Measurements from ENCODE around the gene OXA1L. TPM values are rescaled to one million over a fixed set of nuclear protein-coding genes. Genes with fewer than 3 reads are reported as not detected.
"Not testable (repeated sequence)": the region's sequence is repeated elsewhere in the genome, so short reads cannot be mapped to it uniquely, and the experiment has no call there.

The OXA1L gene
- total and polyA plus RNA-seq, 2 experiments from 2014 or later = 53.4 to 160 TPM

DNA sequence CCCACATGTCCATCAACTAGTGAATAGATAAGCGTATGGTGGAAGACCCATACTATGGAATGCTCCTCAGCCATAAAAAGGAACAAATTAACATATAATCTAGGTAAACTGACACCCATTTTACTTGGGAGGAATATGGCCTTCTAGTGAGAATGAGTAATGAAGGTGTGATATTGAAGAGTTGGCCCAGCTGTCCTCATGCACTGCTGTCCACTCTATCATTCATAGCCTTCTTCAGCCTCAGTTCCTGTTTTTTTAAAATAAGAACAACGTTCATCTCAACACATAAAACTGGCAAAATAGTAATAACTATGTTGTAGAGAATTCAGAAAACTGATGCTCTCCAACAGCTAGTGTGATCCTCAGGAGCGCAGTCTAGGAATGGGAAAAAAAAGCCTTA is 26.5 kb upstream of the OXA1L start:
- TF ChIP-seq, protein P1, sequence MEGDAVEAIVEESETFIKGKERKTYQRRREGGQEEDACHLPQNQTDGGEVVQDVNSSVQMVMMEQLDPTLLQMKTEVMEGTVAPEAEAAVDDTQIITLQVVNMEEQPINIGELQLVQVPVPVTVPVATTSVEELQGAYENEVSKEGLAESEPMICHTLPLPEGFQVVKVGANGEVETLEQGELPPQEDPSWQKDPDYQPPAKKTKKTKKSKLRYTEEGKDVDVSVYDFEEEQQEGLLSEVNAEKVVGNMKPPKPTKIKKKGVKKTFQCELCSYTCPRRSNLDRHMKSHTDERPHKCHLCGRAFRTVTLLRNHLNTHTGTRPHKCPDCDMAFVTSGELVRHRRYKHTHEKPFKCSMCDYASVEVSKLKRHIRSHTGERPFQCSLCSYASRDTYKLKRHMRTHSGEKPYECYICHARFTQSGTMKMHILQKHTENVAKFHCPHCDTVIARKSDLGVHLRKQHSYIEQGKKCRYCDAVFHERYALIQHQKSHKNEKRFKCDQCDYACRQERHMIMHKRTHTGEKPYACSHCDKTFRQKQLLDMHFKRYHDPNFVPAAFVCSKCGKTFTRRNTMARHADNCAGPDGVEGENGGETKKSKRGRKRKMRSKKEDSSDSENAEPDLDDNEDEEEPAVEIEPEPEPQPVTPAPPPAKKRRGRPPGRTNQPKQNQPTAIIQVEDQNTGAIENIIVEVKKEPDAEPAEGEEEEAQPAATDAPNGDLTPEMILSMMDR (IDR thresholded peaks at IDR 0.05; ENCODE audit: low read depth, low read length) = no peak
- DNase-seq (ENCODE audit: low read depth in 1 of 2, low spot score in 1 of 2) = no peak
- H3K27me3 ChIP-seq = no peaks in the 10 kb centered on the region
- no peaks in the 10 kb centered on the region for H3K9me3 ChIP-seq (ENCODE audit: low read depth)
- no peak overlapping the region for H3K4me3 ChIP-seq
- no peak overlapping the region for H3K27ac ChIP-seq
- H3K4me1 ChIP-seq (ENCODE audit: low read depth) = no peaks in the 10 kb centered on the region
- no peaks in the 10 kb centered on the region for H3K36me3 ChIP-seq

DNA sequence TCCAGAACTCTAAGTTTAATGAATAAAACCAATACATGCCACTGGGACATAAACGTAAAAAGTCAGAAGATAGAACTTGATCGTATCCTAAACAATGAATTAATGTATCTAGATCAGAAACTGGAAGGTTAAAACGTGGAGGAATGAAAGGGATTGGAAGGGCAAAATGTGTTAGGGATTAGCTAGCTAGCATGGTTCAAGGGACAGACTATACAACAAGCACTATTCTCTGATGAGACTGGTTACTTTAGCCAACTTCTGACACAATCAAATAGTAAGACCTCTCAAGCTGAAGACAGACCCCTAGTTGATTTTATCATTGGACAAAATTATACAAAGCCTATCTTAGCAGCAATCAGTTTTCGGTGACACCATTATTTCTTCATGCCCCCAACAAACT is 18.7 kb upstream of the OXA1L start:
- TF ChIP-seq, protein P1 (IDR thresholded peaks at IDR 0.05; ENCODE audit: low read depth, low read length) = no peak
- Histone ChIP-seq H3K9me3 (ENCODE audit: low read depth) (no peaks in the 10 kb centered on the region), H3K4me3 (no peak overlapping the region), H3K27me3 (no peaks in the 10 kb centered on the region), H3K27ac (no peak overlapping the region), H3K4me1 (ENCODE audit: low read depth) (no peaks in the 10 kb centered on the region), H3K36me3 (no peaks in the 10 kb centered on the region)
- no peak for DNase-seq (ENCODE audit: low read depth in 1 of 2, low spot score in 1 of 2)

DNA sequence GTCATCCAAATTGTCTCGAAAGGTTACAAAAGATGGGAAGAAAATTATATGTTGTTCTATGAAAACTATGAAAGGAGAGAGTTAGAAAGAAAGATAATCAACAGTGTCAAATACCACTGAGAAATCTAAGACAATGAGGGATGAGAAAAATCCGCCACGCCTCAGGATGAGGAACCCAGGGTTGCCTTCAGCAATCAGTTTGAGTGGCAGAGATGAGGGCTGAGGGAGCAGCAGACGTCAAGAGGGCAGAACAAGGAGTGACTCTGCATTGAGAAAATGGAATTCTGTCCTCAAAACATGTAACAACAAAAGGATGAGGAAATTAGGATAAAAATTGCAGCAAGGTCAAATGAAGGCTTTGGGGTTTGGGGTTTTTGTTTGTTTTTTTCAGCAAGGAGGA is 18.3 kb upstream of the OXA1L start:
- no peak for DNase-seq (ENCODE audit: low read depth in 1 of 2, low spot score in 1 of 2)
- Histone ChIP-seq H3K9me3 (ENCODE audit: low read depth) (no peaks in the 10 kb centered on the region), H3K4me1 (ENCODE audit: low read depth) (no peaks in the 10 kb centered on the region), H3K4me3 (no peak overlapping the region), H3K27ac (no peak overlapping the region), H3K27me3 (no peaks in the 10 kb centered on the region), H3K36me3 (no peaks in the 10 kb centered on the region)
- TF ChIP-seq, protein P1 (IDR thresholded peaks at IDR 0.05; ENCODE audit: low read depth, low read length) = no peak

DNA sequence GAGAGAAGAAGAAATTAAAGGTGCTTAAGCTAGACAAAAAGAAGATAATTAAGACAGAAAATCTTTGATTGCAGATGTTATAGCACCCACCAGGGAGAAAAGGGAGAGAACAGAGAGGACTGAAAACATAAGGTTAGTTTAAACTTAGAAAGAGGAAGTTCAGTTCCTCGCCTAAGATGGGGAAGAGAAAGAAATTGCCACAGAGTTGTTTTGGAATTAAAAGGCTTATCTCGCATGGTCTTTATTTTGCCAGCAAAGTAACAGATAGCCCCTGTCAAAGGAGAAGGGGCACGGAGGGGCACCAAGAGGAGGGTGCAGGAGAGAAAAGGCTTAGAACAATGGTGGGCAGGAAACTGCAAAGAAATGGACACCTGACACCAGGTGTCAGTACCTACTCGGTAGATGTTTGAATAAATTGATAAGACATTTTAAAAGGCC is 17.8 kb upstream of the OXA1L start:
- TF ChIP-seq, protein P1 (IDR thresholded peaks at IDR 0.05; ENCODE audit: low read depth, low read length) = no peak
- no peaks in the 10 kb centered on the region for H3K4me1 ChIP-seq (ENCODE audit: low read depth)
- H3K4me3 ChIP-seq = no peak overlapping the region
- H3K36me3 ChIP-seq = no peaks in the 10 kb centered on the region
- no peak for DNase-seq (ENCODE audit: low read depth in 1 of 2, low spot score in 1 of 2)
- H3K27ac ChIP-seq = no peak overlapping the region
- no peaks in the 10 kb centered on the region for H3K9me3 ChIP-seq (ENCODE audit: low read depth)
- no peaks in the 10 kb centered on the region for H3K27me3 ChIP-seq

DNA sequence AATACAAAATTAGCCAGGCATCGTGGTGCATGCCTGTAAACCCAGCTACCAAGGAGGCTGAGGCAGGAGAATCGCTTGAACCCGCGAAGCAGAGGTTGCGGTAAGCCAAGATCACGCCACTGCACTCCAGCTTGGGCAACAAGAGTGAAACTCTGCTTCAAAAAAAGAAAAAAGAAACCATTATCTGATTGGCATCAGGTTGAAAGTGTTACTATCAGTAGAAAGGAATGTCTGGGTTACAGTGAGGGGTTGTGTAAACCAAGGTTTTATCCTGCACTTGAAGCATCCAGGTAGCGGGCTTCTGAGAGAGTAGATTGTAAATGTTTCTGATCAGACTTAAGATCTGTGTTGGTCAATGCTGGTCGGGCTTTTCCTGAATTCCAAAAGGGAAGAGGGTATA is 14.1 kb upstream of the OXA1L start:
- Histone ChIP-seq H3K4me3 (no peak overlapping the region), H3K9me3 (ENCODE audit: low read depth) (no peaks in the 10 kb centered on the region), H3K36me3 (no peaks in the 10 kb centered on the region), H3K27me3 (no peaks in the 10 kb centered on the region), H3K4me1 (ENCODE audit: low read depth) (no peaks in the 10 kb centered on the region), H3K27ac (no peak overlapping the region)
- no peak for DNase-seq (ENCODE audit: low read depth in 1 of 2, low spot score in 1 of 2)
- TF ChIP-seq, protein P1 (IDR thresholded peaks at IDR 0.05; ENCODE audit: low read depth, low read length) = no peak

DNA sequence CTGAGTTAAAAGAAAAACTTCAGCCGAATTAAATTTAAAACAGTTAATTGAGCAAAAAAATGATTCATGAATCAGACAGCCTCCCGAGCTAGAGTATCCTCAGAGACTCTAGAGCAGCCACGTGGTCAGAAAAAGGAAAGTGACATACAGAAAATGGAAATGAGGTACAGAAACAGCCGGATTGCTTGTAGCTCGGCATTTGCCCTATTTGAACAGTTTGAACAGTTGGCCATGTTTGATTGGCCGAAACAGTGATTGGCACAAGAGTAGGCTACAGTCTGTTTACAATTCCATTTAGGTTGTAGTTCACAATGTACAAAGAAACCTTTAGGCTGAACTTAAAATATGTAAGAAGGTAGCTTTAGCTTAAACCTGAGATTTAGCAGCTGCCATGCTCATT is 12.9 kb upstream of the OXA1L start:
- Histone ChIP-seq H3K4me3 (no peak overlapping the region), H3K27ac (no peak overlapping the region), H3K36me3 (no peaks in the 10 kb centered on the region), H3K4me1 (ENCODE audit: low read depth) (no peaks in the 10 kb centered on the region), H3K9me3 (ENCODE audit: low read depth) (no peaks in the 10 kb centered on the region), H3K27me3 (no peaks in the 10 kb centered on the region)
- DNase-seq (ENCODE audit: low read depth in 1 of 2, low spot score in 1 of 2) = no peak
- TF ChIP-seq, protein P1 (IDR thresholded peaks at IDR 0.05; ENCODE audit: low read depth, low read length) = no peak

DNA sequence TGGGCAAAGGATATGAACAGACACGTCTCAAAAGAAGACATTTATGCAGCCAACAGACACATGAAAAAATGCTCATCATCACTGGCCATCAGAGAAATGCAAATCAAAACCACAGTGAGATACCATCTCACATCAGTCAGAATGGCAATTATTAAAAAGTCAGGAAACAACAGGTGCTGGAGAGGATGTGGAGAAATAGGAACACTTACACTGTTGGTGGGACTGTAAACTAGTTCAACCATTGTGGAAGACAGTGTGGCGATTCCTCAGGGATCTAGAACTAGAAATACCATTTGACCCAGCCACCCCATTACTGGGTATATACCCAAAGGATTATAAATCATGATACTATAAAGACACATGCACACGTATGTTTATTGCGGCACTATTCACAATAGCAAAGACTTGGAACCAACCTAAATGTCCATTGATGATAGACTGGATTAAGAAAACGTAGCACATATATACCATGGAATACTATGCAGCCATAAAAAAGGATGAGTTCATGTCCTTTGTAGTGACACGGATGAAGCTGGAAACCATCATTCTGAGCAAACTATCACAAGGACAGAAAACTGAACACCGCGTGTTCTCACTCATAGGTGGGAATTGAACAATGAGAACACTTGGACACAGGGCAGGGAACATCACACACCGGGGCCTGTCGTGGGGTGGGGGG is 8.4 kb upstream of the OXA1L start:
- H3K27ac ChIP-seq; H3K9me3 ChIP-seq (ENCODE audit: low read depth); H3K4me1 ChIP-seq (ENCODE audit: low read depth); H3K36me3 ChIP-seq; H3K27me3 ChIP-seq; DNase-seq (ENCODE audit: low read depth in 1 of 2, low spot score in 1 of 2); H3K4me3 ChIP-seq: not testable (repeated sequence)

Data from cardiac muscle cell (in vitro differentiated cells and primary cell).